NCI-H524 treated with DMSO at 0.1 percent for 48 hours (cell line): Measurements from ENCODE around the gene WBP4.
"Not testable (repeated sequence)": the region's sequence is repeated elsewhere in the genome, so short reads cannot be mapped to it uniquely, and the experiment has no call there.

Experiments
- DNase-seq: peaks from one replicate; lab custom pipeline; 2025; lab: John Stamatoyannopoulos, UW

The WBP4 gene

GRCh38 chr13:41061075-41061913 is at the start of gene WBP4:
WBP4 (plus strand) TSS chr13:41061509; CDS start chr13:41061674, 165 bp downstream.
- peak; percentile 49 for DNase-seq

GRCh38 chr13:41012536-41012935 is 48.8 kb upstream of the WBP4 start:
- DNase-seq, result no peak

GRCh38 chr13:41013835-41014234 is 47.5 kb upstream of the WBP4 start:
- DNase-seq, result no peak

- no peak for DNase-seq
Observed at GRCh38 chr13:41015920-41016319, 45.4 kb upstream of the WBP4 start.

GRCh38 chr13:41017159-41017558 is 44.1 kb upstream of the WBP4 start:
- no peak for DNase-seq

- no peak for DNase-seq
Observed at GRCh38 chr13:41017817-41018601, 43.3 kb upstream of the WBP4 start.

GRCh38 chr13:41018602-41018948 is 42.7 kb upstream of the WBP4 start:
- no peak for DNase-seq

GRCh38 chr13:41019011-41019487 is 42.3 kb upstream of the WBP4 start, which contains the start of gene ELF1:
ELF1 (minus strand) TSS chr13:41019316; CDS start chr13:40982054, 37,262 bp downstream.
- no peak for DNase-seq

GRCh38 chr13:41019578-41020347 is 41.5 kb upstream of the WBP4 start:
- DNase-seq, result no peak

GRCh38 chr13:41025518-41025917 is 35.8 kb upstream of the WBP4 start:
- peak; percentile 47 for DNase-seq

- DNase-seq, result no peak
Observed at GRCh38 chr13:41026788-41027187, 34.5 kb upstream of the WBP4 start.

- DNase-seq, result no peak
Observed at GRCh38 chr13:41028051-41028450, 33.3 kb upstream of the WBP4 start.

- DNase-seq, result no peak
Observed at GRCh38 chr13:41029629-41030028, 31.7 kb upstream of the WBP4 start.

GRCh38 chr13:41032691-41033376 is 28.5 kb upstream of the WBP4 start:
- DNase-seq, result no peak

GRCh38 chr13:41034382-41034781 is 26.9 kb upstream of the WBP4 start:
- DNase-seq, result no peak

GRCh38 chr13:41034881-41035280 is 26.4 kb upstream of the WBP4 start:
- no peak for DNase-seq

- DNase-seq, result not testable (repeated sequence)
Observed at GRCh38 chr13:41036557-41036956, 24.8 kb upstream of the WBP4 start.

GRCh38 chr13:41039746-41040145 is 21.6 kb upstream of the WBP4 start:
- no peak for DNase-seq

- DNase-seq, result no peak
Observed at GRCh38 chr13:41040584-41041334, 20.6 kb upstream of the WBP4 start.

- DNase-seq, result not testable (repeated sequence)
Observed at GRCh38 chr13:41042419-41042818, 18.9 kb upstream of the WBP4 start.

GRCh38 chr13:41048640-41049039 is 12.7 kb upstream of the WBP4 start:
- DNase-seq, result no peak
